Measurements from ENCODE around the gene OR4F15.
"Not testable (repeated sequence)": the region's sequence is repeated elsewhere in the genome, so short reads cannot be mapped to it uniquely, and the experiment has no call there.

GRCh38 chr15:101778576-101778975 lies 33.4 kb upstream of the OR4F15 start:
- TF ChIP-seq MXI1 (IDR thresholded peaks at IDR 0.05; ENCODE audit: borderline replicate concordance, low read depth, low read length); CTCF (conservative IDR thresholded peaks at IDR 0.05; ENCODE audit: low read depth, low read length); FOS (IDR thresholded peaks at IDR 0.05; ENCODE audit: low read depth, low read length); CEBPB (IDR thresholded peaks at IDR 0.05; ENCODE audit: low read depth, low read length): not testable (repeated sequence)

Data from IMR-90 (cell line).